Measurements from ENCODE around the gene LTBP2.

DNA sequence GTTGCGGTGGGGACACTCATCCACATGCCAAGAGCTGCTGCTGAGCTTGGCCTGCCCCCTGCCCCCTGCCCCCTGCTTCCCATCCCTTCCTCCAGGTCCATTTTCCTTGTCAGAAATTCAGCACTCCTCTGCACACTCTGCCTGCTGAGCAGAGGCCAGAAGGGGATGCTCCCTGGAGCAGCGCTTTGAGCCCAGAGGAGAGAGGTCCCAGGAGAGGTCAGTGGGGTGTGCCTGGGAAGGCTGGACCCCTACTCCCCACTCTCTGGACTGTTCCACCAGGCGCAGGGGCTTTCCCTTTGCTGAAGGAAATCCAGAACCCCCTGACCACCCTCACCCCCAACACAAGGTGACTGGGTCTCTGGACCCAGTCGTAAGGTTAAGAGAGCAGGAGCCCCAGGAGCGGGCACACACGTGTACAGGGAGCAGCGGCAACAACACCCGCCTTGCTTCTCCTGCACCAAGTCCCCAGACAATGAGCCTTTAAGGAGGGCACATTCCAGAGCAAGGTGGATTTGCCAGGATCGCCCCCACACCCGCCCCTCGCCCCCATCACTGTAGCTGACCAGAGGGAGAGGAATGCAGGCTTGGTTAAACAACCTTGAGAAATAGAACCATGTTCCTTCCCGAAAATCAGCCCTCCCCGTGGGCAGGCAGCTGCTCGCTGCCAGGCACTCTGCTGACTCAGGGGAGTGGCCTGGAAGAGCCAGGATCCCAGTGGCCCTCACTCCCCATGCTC is 87.8 kb downstream of the LTBP2 start:
- TF ChIP-seq, protein P1, sequence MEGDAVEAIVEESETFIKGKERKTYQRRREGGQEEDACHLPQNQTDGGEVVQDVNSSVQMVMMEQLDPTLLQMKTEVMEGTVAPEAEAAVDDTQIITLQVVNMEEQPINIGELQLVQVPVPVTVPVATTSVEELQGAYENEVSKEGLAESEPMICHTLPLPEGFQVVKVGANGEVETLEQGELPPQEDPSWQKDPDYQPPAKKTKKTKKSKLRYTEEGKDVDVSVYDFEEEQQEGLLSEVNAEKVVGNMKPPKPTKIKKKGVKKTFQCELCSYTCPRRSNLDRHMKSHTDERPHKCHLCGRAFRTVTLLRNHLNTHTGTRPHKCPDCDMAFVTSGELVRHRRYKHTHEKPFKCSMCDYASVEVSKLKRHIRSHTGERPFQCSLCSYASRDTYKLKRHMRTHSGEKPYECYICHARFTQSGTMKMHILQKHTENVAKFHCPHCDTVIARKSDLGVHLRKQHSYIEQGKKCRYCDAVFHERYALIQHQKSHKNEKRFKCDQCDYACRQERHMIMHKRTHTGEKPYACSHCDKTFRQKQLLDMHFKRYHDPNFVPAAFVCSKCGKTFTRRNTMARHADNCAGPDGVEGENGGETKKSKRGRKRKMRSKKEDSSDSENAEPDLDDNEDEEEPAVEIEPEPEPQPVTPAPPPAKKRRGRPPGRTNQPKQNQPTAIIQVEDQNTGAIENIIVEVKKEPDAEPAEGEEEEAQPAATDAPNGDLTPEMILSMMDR (IDR thresholded peaks at IDR 0.05; ENCODE audit: low read length), result no peak
- TF ChIP-seq EZH2 (optimal IDR thresholded peaks at IDR 0.05; ENCODE audit: low read depth, low read length), result no peak

Data from MM.1S (cell line).